ENCODE measurements around the gene CRIP2.

Gene CRIP2, protein sequence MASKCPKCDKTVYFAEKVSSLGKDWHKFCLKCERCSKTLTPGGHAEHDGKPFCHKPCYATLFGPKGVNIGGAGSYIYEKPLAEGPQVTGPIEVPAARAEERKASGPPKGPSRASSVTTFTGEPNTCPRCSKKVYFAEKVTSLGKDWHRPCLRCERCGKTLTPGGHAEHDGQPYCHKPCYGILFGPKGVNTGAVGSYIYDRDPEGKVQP

GRCh38 chr14:105474483-105475268 is at the start of gene CRIP2:
TSS of gene CRIP2 (plus strand) at chr14:105474821. CDS start at chr14:105474863, 42 bp downstream.
- Mint-ChIP-seq H3K27me3 (peaks cover 56% of the 10 kb centered on the region), H3K4me1 (ENCODE audit: low read depth) (peaks cover 33% of the 10 kb centered on the region), H3K9me3 (peaks cover 9% of the 10 kb centered on the region), H3K4me3 (peak within 1 kb of the TSS; percentile 78), H3K27ac (no peak within 1 kb of the TSS), H3K36me3 (ENCODE audit: low read depth) (peaks cover 19% of the 10 kb centered on the region)
- intact Hi-C loops (cut with micrococcal nuclease) = loop anchor here (2.0 kb wide), 1 partner anchor 16 kb away; the partner anchor contains the start of gene TEDC1

DNA sequence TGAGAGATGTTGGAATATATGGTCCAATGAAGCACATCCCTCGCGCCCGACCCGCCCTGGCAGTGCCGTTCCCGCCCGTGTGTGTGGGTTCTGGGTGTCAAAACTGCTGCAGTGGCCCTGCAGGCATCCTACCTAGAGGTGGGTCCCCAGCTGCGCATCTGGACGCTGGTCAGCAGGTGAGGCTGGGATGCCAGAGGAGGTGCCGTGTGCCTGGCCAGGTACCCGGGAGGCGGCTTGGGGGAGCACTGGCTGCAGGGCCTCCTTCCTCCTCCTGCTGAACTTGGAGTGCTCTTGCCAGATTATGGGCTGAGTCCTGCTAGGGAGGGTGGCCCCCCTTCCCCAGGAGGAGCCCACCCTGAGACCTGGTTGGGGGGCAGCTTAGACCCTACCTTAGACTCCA is 49.8 kb upstream of the CRIP2 start:
- Mint-ChIP-seq H3K9me3 (no peaks in the 10 kb centered on the region), H3K4me3 (no peak overlapping the region), H3K27ac (no peak overlapping the region)

GRCh38 chr14:105425823-105426247 is 48.8 kb upstream of the CRIP2 start:
- Mint-ChIP-seq H3K27ac (no peak overlapping the region), H3K4me1 (ENCODE audit: low read depth) (peaks cover 27% of the 10 kb centered on the region), H3K9me3 (no peaks in the 10 kb centered on the region), H3K27me3 (no peaks in the 10 kb centered on the region), H3K36me3 (ENCODE audit: low read depth) (peaks cover 76% of the 10 kb centered on the region), H3K4me3 (no peak overlapping the region)
- intact Hi-C loops (cut with micrococcal nuclease) = no loop called here

More for the DNA sequence above, 49.8 kb upstream of the CRIP2 start:
- H3K27me3 Mint-ChIP-seq = no peaks in the 10 kb centered on the region
- intact Hi-C loops (cut with micrococcal nuclease) = no loop called here
- peaks cover 30% of the 10 kb centered on the region for H3K4me1 Mint-ChIP-seq (ENCODE audit: low read depth)
- peaks cover 70% of the 10 kb centered on the region for H3K36me3 Mint-ChIP-seq (ENCODE audit: low read depth)

DNA sequence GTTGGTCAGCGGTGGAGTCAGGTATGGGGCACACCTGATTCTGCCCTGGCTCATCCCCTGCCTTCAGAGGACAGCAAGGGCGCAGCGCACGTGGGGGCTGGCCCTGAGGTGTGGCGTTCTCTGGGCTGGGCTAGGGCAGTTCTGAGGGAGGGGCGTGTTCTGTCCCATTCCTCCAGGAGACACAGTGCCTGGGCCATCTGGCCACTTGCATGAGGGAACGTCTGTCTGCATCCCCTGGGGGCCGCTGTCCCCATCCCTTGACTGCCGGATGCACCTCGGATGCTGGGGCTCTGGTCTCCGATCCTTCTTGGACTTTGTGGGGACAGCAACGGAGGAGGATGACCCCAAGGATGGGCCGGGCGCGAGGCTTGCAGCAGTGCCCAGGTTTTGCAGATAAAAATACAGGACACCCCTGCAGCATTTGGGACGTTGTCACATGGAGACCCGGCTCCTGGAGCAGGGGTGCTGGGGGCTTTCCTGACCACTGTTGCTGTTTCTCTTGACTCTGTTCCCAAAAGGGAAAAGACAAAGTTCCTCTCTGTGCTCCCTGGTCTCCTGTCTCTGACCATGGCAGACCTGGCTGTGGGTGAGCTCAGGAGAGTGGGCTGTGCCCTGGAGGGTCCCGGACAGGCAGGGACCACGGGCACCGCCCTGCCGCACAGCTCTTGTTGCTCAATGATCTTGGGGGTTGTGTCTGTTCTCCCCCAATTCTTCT is 48.0 kb upstream of the CRIP2 start:
- Mint-ChIP-seq H3K4me1 (ENCODE audit: low read depth) (peaks cover 20% of the 10 kb centered on the region), H3K27me3 (no peaks in the 10 kb centered on the region), H3K27ac (no peak overlapping the region), H3K9me3 (no peaks in the 10 kb centered on the region), H3K36me3 (ENCODE audit: low read depth) (peaks cover 76% of the 10 kb centered on the region), H3K4me3 (no peak overlapping the region)
- intact Hi-C loops (cut with micrococcal nuclease) = no loop called here

- no peaks in the 10 kb centered on the region for H3K9me3 Mint-ChIP-seq
- H3K27me3 Mint-ChIP-seq = no peaks in the 10 kb centered on the region
- H3K36me3 Mint-ChIP-seq (ENCODE audit: low read depth) = peaks cover 68% of the 10 kb centered on the region
- no peak overlapping the region for H3K27ac Mint-ChIP-seq
- no peak overlapping the region for H3K4me3 Mint-ChIP-seq
- intact Hi-C loops (cut with micrococcal nuclease) = no loop called here
- H3K4me1 Mint-ChIP-seq (ENCODE audit: low read depth) = peaks cover 11% of the 10 kb centered on the region
These were observed 47.2 kb upstream of the CRIP2 start for GRCh38 chr14:105427412-105427811.

DNA sequence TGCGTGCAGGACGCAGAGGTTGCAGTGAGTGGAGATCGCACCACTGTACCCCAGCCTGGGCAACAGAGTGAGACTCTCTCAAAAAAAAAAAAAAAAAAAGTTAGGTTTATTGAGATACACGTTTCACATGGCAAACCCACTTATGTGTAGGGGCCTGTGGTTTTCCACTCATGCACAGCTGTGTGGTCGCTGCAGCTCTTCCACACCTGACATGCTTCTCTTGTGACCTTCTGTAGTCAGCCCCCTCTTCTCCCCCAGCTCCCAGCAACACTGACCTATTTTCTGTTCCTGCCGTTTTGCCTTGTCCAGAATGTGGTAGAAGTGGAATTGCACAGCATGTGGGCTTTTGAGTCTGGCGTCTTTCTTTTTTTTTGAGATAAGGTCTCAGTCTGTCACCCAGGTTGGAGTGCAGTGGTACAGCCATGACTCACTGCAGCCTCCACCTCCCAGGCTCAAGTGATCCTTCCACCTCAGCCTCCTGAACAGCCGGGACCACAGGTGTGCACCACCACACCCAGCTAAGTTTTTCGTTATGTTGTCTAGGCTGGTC is 46.6 kb upstream of the CRIP2 start:
- H3K36me3 Mint-ChIP-seq (ENCODE audit: low read depth) = peaks cover 68% of the 10 kb centered on the region
- no peaks in the 10 kb centered on the region for H3K27me3 Mint-ChIP-seq
- H3K4me1 Mint-ChIP-seq (ENCODE audit: low read depth) = peaks cover 5% of the 10 kb centered on the region
- intact Hi-C loops (cut with micrococcal nuclease) = no loop called here
- no peaks in the 10 kb centered on the region for H3K9me3 Mint-ChIP-seq
- no peak overlapping the region for H3K4me3 Mint-ChIP-seq
- H3K27ac Mint-ChIP-seq = no peak overlapping the region

GRCh38 chr14:105430042-105430441 is 44.6 kb upstream of the CRIP2 start:
- Mint-ChIP-seq H3K27ac (no peak overlapping the region), H3K36me3 (ENCODE audit: low read depth) (peaks cover 51% of the 10 kb centered on the region), H3K27me3 (no peaks in the 10 kb centered on the region), H3K4me3 (no peak overlapping the region), H3K9me3 (no peaks in the 10 kb centered on the region), H3K4me1 (ENCODE audit: low read depth) (peaks cover 11% of the 10 kb centered on the region)
- intact Hi-C loops (cut with micrococcal nuclease) = no loop called here

- H3K36me3 Mint-ChIP-seq (ENCODE audit: low read depth) = peaks cover 46% of the 10 kb centered on the region
- intact Hi-C loops (cut with micrococcal nuclease) = no loop called here
- peaks cover 11% of the 10 kb centered on the region for H3K4me1 Mint-ChIP-seq (ENCODE audit: low read depth)
- no peak overlapping the region for H3K27ac Mint-ChIP-seq
- no peaks in the 10 kb centered on the region for H3K9me3 Mint-ChIP-seq
- H3K4me3 Mint-ChIP-seq = no peak overlapping the region
- H3K27me3 Mint-ChIP-seq = no peaks in the 10 kb centered on the region
These were observed 44.1 kb upstream of the CRIP2 start for GRCh38 chr14:105430565-105430964.

- H3K4me1 Mint-ChIP-seq (ENCODE audit: low read depth) = peaks cover 11% of the 10 kb centered on the region
- no peak overlapping the region for H3K27ac Mint-ChIP-seq
- H3K9me3 Mint-ChIP-seq = no peaks in the 10 kb centered on the region
- H3K4me3 Mint-ChIP-seq = no peak overlapping the region
- no peaks in the 10 kb centered on the region for H3K27me3 Mint-ChIP-seq
- H3K36me3 Mint-ChIP-seq (ENCODE audit: low read depth) = peaks cover 43% of the 10 kb centered on the region
- intact Hi-C loops (cut with micrococcal nuclease) = no loop called here
These were observed 43.4 kb upstream of the CRIP2 start for GRCh38 chr14:105431256-105431655.

GRCh38 chr14:105432657-105433056 is 42.0 kb upstream of the CRIP2 start:
- Mint-ChIP-seq H3K4me3 (no peak overlapping the region), H3K4me1 (ENCODE audit: low read depth) (peaks cover 11% of the 10 kb centered on the region), H3K9me3 (no peaks in the 10 kb centered on the region), H3K36me3 (ENCODE audit: low read depth) (peaks cover 38% of the 10 kb centered on the region), H3K27ac (no peak overlapping the region), H3K27me3 (no peaks in the 10 kb centered on the region)
- intact Hi-C loops (cut with micrococcal nuclease) = no loop called here

DNA sequence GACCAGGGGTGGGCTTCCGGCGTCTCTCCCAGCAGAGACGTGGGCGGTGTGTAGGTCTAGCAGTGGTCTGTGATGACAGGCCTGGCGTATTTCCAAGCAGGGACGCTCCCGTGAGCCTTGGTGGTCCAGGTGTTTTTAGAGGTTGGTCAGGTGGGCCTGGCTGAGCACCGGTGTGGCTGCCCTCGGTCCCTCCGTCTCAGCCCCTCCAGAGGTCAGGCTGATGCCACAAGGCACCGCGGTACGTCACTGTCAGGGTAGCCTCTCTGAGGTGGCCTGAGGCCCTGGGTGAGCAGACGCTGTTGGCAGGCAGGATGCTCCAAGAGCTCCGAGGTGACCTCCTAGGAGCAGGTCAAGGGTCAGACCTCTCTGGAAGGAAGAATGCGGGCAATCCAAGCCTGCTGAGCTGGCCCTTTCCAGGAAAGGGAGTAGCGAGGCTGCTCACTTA is 41.4 kb upstream of the CRIP2 start:
- Mint-ChIP-seq H3K27me3 (no peaks in the 10 kb centered on the region), H3K4me1 (ENCODE audit: low read depth) (peaks cover 8% of the 10 kb centered on the region), H3K27ac (no peak overlapping the region), H3K4me3 (no peak overlapping the region), H3K36me3 (ENCODE audit: low read depth) (peaks cover 41% of the 10 kb centered on the region), H3K9me3 (no peaks in the 10 kb centered on the region)
- intact Hi-C loops (cut with micrococcal nuclease) = no loop called here

DNA sequence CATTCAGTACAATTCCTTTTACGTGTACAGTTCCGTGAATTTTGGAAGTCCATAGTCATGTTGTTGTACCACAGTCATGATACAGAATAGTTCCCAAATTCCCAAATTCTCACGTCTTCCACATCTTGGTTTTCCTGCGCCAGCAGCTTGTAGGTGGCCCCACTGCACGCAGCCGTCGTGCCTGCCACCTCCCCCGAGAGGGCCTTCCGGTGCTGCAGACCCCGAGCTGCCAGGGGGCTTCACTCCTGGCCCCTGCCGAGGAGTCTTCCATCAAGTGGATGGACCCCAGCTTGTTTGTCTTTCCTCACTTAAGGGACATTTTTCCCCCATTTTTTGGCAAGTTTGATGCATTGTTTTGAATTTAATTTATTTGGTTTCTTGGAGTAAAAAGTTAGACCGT is 38.2 kb upstream of the CRIP2 start:
- H3K27ac Mint-ChIP-seq = no peak overlapping the region
- no peaks in the 10 kb centered on the region for H3K27me3 Mint-ChIP-seq
- intact Hi-C loops (cut with micrococcal nuclease) = no loop called here
- H3K9me3 Mint-ChIP-seq = no peaks in the 10 kb centered on the region
- no peak overlapping the region for H3K4me3 Mint-ChIP-seq
- H3K4me1 Mint-ChIP-seq (ENCODE audit: low read depth) = peaks cover 6% of the 10 kb centered on the region
- peaks cover 48% of the 10 kb centered on the region for H3K36me3 Mint-ChIP-seq (ENCODE audit: low read depth)

GRCh38 chr14:105436891-105437722 is 37.5 kb upstream of the CRIP2 start:
- intact Hi-C loops (cut with micrococcal nuclease) = no loop called here
- Mint-ChIP-seq H3K27ac (no peak overlapping the region), H3K4me3 (no peak overlapping the region), H3K4me1 (ENCODE audit: low read depth) (peaks cover 6% of the 10 kb centered on the region), H3K36me3 (ENCODE audit: low read depth) (peaks cover 55% of the 10 kb centered on the region), H3K27me3 (no peaks in the 10 kb centered on the region), H3K9me3 (no peaks in the 10 kb centered on the region)

Measured in dendritic cell treated with granulocyte-macrophage colony-stimulating factor and Interleukin-4, amounts not matched to agents 40 ng/mL and 50 ng/mL, for 4 days (primary cell).